PC-9 (cell line): ENCODE results near the gene CPNE7.

ENCODE experiments used
- EZH2 ChIP-seq: fragments of 200-600 bp; sonication (generic); IDR thresholded peaks from 2 replicates; pipeline ENCODE4 v1.8.0; 2017; ENCODE audit warnings: antibody characterized with exemption, low read depth
- TF ChIP-seq, protein P1 (sequence below): fragments of 200-600 bp; sonication (generic); conservative IDR thresholded peaks from 2 replicates; pipeline ENCODE4 v1.6.1; 2017; ENCODE audit warnings: mixed run types, antibody characterized with exemption, mild to moderate bottlenecking, moderate library complexity

DNA sequence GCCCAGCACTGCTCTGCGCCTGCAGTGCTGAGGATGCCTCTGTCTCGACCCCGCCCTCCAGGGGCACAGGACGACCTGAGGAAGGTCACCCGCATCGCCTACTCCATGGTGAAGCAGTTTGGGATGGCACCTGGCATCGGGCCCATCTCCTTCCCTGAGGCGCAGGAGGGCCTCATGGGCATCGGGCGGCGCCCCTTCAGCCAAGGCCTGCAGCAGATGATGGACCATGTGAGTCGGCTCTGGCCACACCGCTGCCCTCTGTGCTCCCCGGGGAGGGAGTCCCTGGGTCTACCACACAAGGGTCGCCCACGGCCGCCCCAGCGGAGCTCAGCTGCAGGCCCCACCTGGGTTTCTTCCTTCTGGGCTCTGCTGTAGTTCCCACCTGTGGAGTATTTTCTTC is 21.8 kb upstream of the CPNE7 start:
- TF ChIP-seq, protein P1, sequence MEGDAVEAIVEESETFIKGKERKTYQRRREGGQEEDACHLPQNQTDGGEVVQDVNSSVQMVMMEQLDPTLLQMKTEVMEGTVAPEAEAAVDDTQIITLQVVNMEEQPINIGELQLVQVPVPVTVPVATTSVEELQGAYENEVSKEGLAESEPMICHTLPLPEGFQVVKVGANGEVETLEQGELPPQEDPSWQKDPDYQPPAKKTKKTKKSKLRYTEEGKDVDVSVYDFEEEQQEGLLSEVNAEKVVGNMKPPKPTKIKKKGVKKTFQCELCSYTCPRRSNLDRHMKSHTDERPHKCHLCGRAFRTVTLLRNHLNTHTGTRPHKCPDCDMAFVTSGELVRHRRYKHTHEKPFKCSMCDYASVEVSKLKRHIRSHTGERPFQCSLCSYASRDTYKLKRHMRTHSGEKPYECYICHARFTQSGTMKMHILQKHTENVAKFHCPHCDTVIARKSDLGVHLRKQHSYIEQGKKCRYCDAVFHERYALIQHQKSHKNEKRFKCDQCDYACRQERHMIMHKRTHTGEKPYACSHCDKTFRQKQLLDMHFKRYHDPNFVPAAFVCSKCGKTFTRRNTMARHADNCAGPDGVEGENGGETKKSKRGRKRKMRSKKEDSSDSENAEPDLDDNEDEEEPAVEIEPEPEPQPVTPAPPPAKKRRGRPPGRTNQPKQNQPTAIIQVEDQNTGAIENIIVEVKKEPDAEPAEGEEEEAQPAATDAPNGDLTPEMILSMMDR, result no peak
- TF ChIP-seq EZH2, result no peak
